Endothelial cell of umbilical vein (primary cell): Measurements from ENCODE around the gene C1orf210. TPM values are rescaled to one million over a fixed set of nuclear protein-coding genes. Genes with fewer than 3 reads are reported as not detected.

ENCODE experiments used
- BruUV-seq: library from RNA; stranded (reverse); fragments of 400-500 nt; replicated peaks from 2 replicates; lab custom pipeline; 2021; lab: Mats Ljungman, UMichigan
- CTCF ChIA-PET: fragments of 300-600, 350-600 bp; sonication (Branson Sonifier 250); formaldehyde crosslinking; loops from one replicate; lab custom pipeline; 2021; ENCODE audit warnings: antibody characterized with exemption, inconsistent platforms; lab: Charles Lee
- POLR2A ChIA-PET: fragments of 300-600, 350-600 bp; sonication (Branson Sonifier 250); formaldehyde crosslinking; loops from one replicate; lab custom pipeline; 2021; ENCODE audit warnings: antibody characterized with exemption, inconsistent platforms; lab: Charles Lee
- DNase-seq: peaks from one replicate; pipeline ENCODE4 v3.0.0-alpha.2; 2011; ENCODE audit warnings: low read depth, low spot score
- FAIRE-seq: peaks from 2 replicates; lab custom pipeline; 2011; peaks lifted over from hg19 to GRCh38; lab: Jason Lieb, UNC
- H2AFZ ChIP-seq: 2 replicates; pipeline ENCODE4 v1.6.0; 2012; ENCODE audit warnings: low read depth, low read length, control low read depth, inconsistent platforms
- H3K27ac ChIP-seq: 2 replicates; pipeline ENCODE4 v1.5.1; 2011; ENCODE audit warnings: low read depth, mild to moderate bottlenecking, control low read depth, low read length, moderate library complexity; ENCODE audit not compliant: insufficient read depth
- H3K27me3 ChIP-seq, 2 experiments: 2 replicates each; pipeline versions ENCODE4 v1.6.0 to v1.6.1; 2011; ENCODE audit warnings: low read length in 2 of 2, mixed read lengths in 1 of 2; ENCODE audit not compliant: control insufficient read depth in 2 of 2, insufficient read depth in 2 of 2
- H3K36me3 ChIP-seq, 2 experiments: 2 replicates in 1 of 2; 3 replicates in 1 of 2; pipeline ENCODE4 v1.5.1; 2011; ENCODE audit warnings: low read length in 2 of 2, mild to moderate bottlenecking in 1 of 2, moderate library complexity in 1 of 2; ENCODE audit not compliant: control insufficient read depth in 2 of 2, insufficient read depth in 2 of 2; ENCODE audit errors: extremely low read depth in 1 of 2
- H3K4me1 ChIP-seq: 3 replicates; pipeline ENCODE4 v1.5.1; 2011; ENCODE audit warnings: mild to moderate bottlenecking, low read length; ENCODE audit not compliant: control insufficient read depth, insufficient read depth; ENCODE audit errors: extremely low read depth
- H3K4me2 ChIP-seq: 2 replicates; pipeline ENCODE4 v1.6.1; 2011; ENCODE audit warnings: low read length, control low read depth, mixed read lengths; ENCODE audit not compliant: insufficient read depth
- H3K4me3 ChIP-seq, 3 experiments: fragments of 200-600 bp in 1 of 3; sonication (generic), shearing (Covaris generic) in 1 of 3; replicated peaks in 1 of 3; 2 replicates each; pipeline ENCODE4 v1.5.1; 2011 to 2016; ENCODE audit warnings: control low read depth in 3 of 3, low read length in 3 of 3, mild to moderate bottlenecking in 2 of 3, inconsistent platforms in 1 of 3, low read depth in 1 of 3, moderate library complexity in 1 of 3; ENCODE audit not compliant: insufficient read depth in 1 of 3
- H3K79me2 ChIP-seq: 2 replicates; pipeline ENCODE4 v1.6.0; 2012; ENCODE audit warnings: low read length, inconsistent platforms; ENCODE audit not compliant: control insufficient read depth, insufficient read depth
- H3K9ac ChIP-seq: replicated peaks from 2 replicates; pipeline ENCODE3; 2011; ENCODE audit warnings: low read length, control low read depth; ENCODE audit not compliant: insufficient read depth; ENCODE audit errors: extremely low read depth
- H3K9me1 ChIP-seq: replicated peaks from 3 replicates; pipeline ENCODE4 v1.6.0; 2011; ENCODE audit warnings: mild to moderate bottlenecking, low read length; ENCODE audit not compliant: control insufficient read depth, insufficient read depth; ENCODE audit errors: extremely low read depth
- H3K9me3 ChIP-seq: replicated peaks from 2 replicates; pipeline ENCODE4 v1.5.1; 2012; ENCODE audit warnings: low read length, inconsistent platforms; ENCODE audit not compliant: control insufficient read depth, insufficient read depth
- H4K20me1 ChIP-seq: replicated peaks from 2 replicates; pipeline ENCODE3; 2011; ENCODE audit warnings: mild to moderate bottlenecking, low read length; ENCODE audit not compliant: control insufficient read depth, insufficient read depth; ENCODE audit errors: extremely low read depth
- CTCF ChIP-seq, 2 donors: IDR thresholded peaks; 1 replicate in 1 of 2; 2 replicates in 1 of 2; pipeline ENCODE4 v1.5.1; 2011; ENCODE audit warnings: low read length in 2 of 2, mild to moderate bottlenecking in 2 of 2, moderate library complexity in 2 of 2, control low read depth in 1 of 2, inconsistent platforms in 1 of 2, low read depth in 1 of 2; ENCODE audit not compliant: insufficient read depth in 1 of 2; ENCODE audit errors: extremely low read depth in 1 of 2
- EZH2 ChIP-seq: IDR thresholded peaks from 2 replicates; pipeline ENCODE4 v1.6.1; 2012; ENCODE audit warnings: borderline replicate concordance, low read depth, mild to moderate bottlenecking, moderate library complexity, low read length, inconsistent platforms; ENCODE audit not compliant: severe bottlenecking
- FOS ChIP-seq: IDR thresholded peaks from 2 replicates; pipeline ENCODE4 v1.6.1; 2011; ENCODE audit warnings: mild to moderate bottlenecking, low read length, moderate library complexity, borderline replicate concordance; ENCODE audit not compliant: insufficient read depth
- GATA2 ChIP-seq: IDR thresholded peaks from 2 replicates; pipeline ENCODE4 v1.7.0; 2011; ENCODE audit warnings: low read depth, mild to moderate bottlenecking, moderate library complexity, mixed read lengths, low read length; ENCODE audit not compliant: insufficient read length, insufficient read depth
- JUN ChIP-seq: IDR thresholded peaks from 2 replicates; pipeline ENCODE4 v1.6.1; 2011; ENCODE audit warnings: borderline replicate concordance, low read depth; ENCODE audit not compliant: insufficient read length, insufficient read depth
- MAX ChIP-seq: IDR thresholded peaks from 2 replicates; pipeline ENCODE4 v1.6.1; 2011; ENCODE audit not compliant: insufficient read depth, insufficient read length
- MYC ChIP-seq: IDR thresholded peaks from one replicate; pipeline ENCODE4 v1.6.1; 2011; ENCODE audit warnings: mild to moderate bottlenecking, low read depth, low read length
- POLR2A ChIP-seq: IDR thresholded peaks from 2 replicates; pipeline ENCODE4 v1.6.1; 2012; ENCODE audit warnings: low read depth, mild to moderate bottlenecking, control low read depth, low read length
- POLR2AphosphoS5 ChIP-seq: IDR thresholded peaks from 2 replicates; pipeline ENCODE4 v1.6.1; 2012; ENCODE audit warnings: low read depth, mild to moderate bottlenecking, control low read depth, low read length, moderate library complexity; ENCODE audit not compliant: insufficient read depth
- dilution Hi-C: fragments of 300-500 bp; cut with MboI; formaldehyde crosslinking; loops from one replicate; pipeline ENCODE4 v1.15.0; 2019; ENCODE audit warnings: low sequenced_read_pairs; ENCODE audit not compliant: extremely low pct_ligation_motif_present
- intact Hi-C: fragments of 100-400 bp; cut with micrococcal nuclease; formaldehyde crosslinking; loops from one replicate; pipeline ENCODE4 v1.10.0; 2022
- polyA plus RNA-seq, 4 experiments: library from polyadenylated mRNA; depleted of rRNA in 3 of 4; stranded (reverse) in 3 of 4; unstranded in 1 of 4; fragments of >200 nt; gene quantifications; 2 replicates each; pipeline versions ENCODE4 v1.2.1 to v1.2.3, GENCODE V29; 2011 to 2012; ENCODE audit warnings: missing spikeins in 1 of 4
- total RNA-seq: library from RNA; stranded (reverse); gene quantifications from 2 replicates; pipeline ENCODE4 v1.2.3, GENCODE V29; 2021

The C1orf210 gene
- total and polyA plus RNA-seq, 2 donors (not counting 3 experiments of a cell fraction or from before 2014, with no cell fraction given): not detected

GRCh38 chr1:43251024-43251423, 34.4 kb downstream of the C1orf210 start:
- CTCF ChIA-PET: no interaction called here
- DNase-seq (no peak), FAIRE-seq (no peak)
- Histone ChIP-seq H3K9me1 (no peaks in the 10 kb centered on the region), H3K9ac (no peak overlapping the region), H3K4me2 (no peak overlapping the region), H2AFZ (no peak overlapping the region), H3K79me2 (no peaks in the 10 kb centered on the region), H3K4me3 (no peak overlapping the region), H3K4me1 (no peaks in the 10 kb centered on the region), H3K9me3 (no peaks in the 10 kb centered on the region), H3K27me3 (peaks cover 5 to 11% of the 10 kb centered on the region in 2 experiments), H3K27ac (no peak overlapping the region), H3K36me3 (no peaks in the 10 kb centered on the region), H4K20me1 (no peaks in the 10 kb centered on the region)
- intact Hi-C loops: no loop called here
- POLR2A ChIA-PET: no interaction called here
- BruUV-seq: no TSS peak
- TF ChIP-seq POLR2A (no peak), MYC (no peak), EZH2 (no peak), MAX (no peak), POLR2AphosphoS5 (no peak), JUN (no peak), GATA2 (no peak), CTCF (IDR thresholded peaks at IDR 0.05; ENCODE audit: extremely low read depth in 1 of 2, insufficient read depth in 1 of 2, low read depth in 1 of 2, low read length in 2 of 2) (no peak), FOS (no peak)
- dilution Hi-C loops: no loop called here
